ENCODE results near the gene LGMN. TPM values are rescaled to one million over a fixed set of nuclear protein-coding genes. Genes with fewer than 3 reads are reported as not detected.

The LGMN gene
- polyA plus RNA-seq, 3 donors = 1.7 to 3.3 (median 2.9) TPM

- Histone ChIP-seq H3K9ac (ENCODE audit: insufficient read depth, low read length, poor library complexity, severe bottlenecking) (no peak overlapping the region), H3K79me2 (ENCODE audit: insufficient read depth, low read length) (no peaks in the 10 kb centered on the region), H2AFZ (ENCODE audit: insufficient read depth, low read depth, low read length, poor library complexity, severe bottlenecking) (no peak overlapping the region), H3K4me1 (ENCODE audit: control insufficient read depth in 1 of 2, insufficient read depth in 2 of 2, low read length in 2 of 2) (peaks cover 10 to 16% of the 10 kb centered on the region in 2 donors), H3K27ac (ENCODE audit: low read depth in 1 of 2, low read length in 2 of 2) (no peak overlapping the region), H4K20me1 (ENCODE audit: insufficient read depth, low read length) (no peaks in the 10 kb centered on the region), H3K36me3 (replicated peaks in 1 of 2; ENCODE audit: control insufficient read depth in 1 of 2, insufficient read depth in 2 of 2, low read length in 2 of 2) (no peaks in the 10 kb centered on the region), H3K9me3 (replicated peaks in 1 of 2; ENCODE audit: control insufficient read depth in 1 of 2, insufficient read depth in 1 of 2, low read length in 2 of 2) (peaks cover 13 to 25% of the 10 kb centered on the region in 2 donors), H3K4me2 (replicated peaks; ENCODE audit: extremely low read depth, low read length, poor library complexity, severe bottlenecking) (no peak overlapping the region), H3K27me3 (ENCODE audit: control insufficient read depth in 2 of 2, insufficient read depth in 2 of 2, low read length in 2 of 2) (peaks cover 8 to 15% of the 10 kb centered on the region in 2 donors), H3K4me3 (replicated peaks in 1 of 3; ENCODE audit: low read depth in 2 of 3, low read length in 3 of 3) (no peak overlapping the region)
- WGBS (ENCODE audit: insufficient coverage) = no CpG with 5 or more reads among the region's 1 CpG
- H3K36me3 Mint-ChIP-seq = peaks cover 9 to 13% of the 10 kb centered on the region in 2 donors
- peaks cover 9 to 22% (median 14%) of the 10 kb centered on the region in 3 donors for H3K27me3 Mint-ChIP-seq (ENCODE audit: low read depth in 3 of 3)
- peaks cover 23% of the 10 kb centered on the region for H3K4me1 Mint-ChIP-seq
- no peak overlapping the region for H3K4me3 Mint-ChIP-seq
- no peak for DNase-seq
- TF ChIP-seq CTCF (IDR thresholded peaks at IDR 0.05) = no peak
- H3K27ac Mint-ChIP-seq = no peak overlapping the region
- intact Hi-C loops (cut with micrococcal nuclease) = no loop called here
- H3K9me3 Mint-ChIP-seq = peaks cover 19 to 48% (median 43%) of the 10 kb centered on the region in 7 donors
Observed at GRCh38 chr14:92754966-92755365, 6.5 kb upstream of the LGMN start.

- Histone ChIP-seq H3K27me3 (ENCODE audit: control insufficient read depth in 2 of 2, insufficient read depth in 2 of 2, low read length in 2 of 2) (peaks cover 22 to 32% of the 10 kb centered on the region in 2 donors), H3K36me3 (replicated peaks in 1 of 2; ENCODE audit: control insufficient read depth in 1 of 2, insufficient read depth in 2 of 2, low read length in 2 of 2) (no peaks in the 10 kb centered on the region), H3K4me2 (replicated peaks; ENCODE audit: extremely low read depth, low read length, poor library complexity, severe bottlenecking) (no peak overlapping the region), H3K9me3 (replicated peaks in 1 of 2; ENCODE audit: control insufficient read depth in 1 of 2, insufficient read depth in 1 of 2, low read length in 2 of 2) (peaks cover 26 to 28% of the 10 kb centered on the region in 2 donors), H3K4me1 (ENCODE audit: control insufficient read depth in 1 of 2, insufficient read depth in 2 of 2, low read length in 2 of 2) (peaks cover 11 to 21% of the 10 kb centered on the region in 2 donors), H3K27ac (ENCODE audit: low read depth in 1 of 2, low read length in 2 of 2) (peak overlapping the region in 1 of 2 donors; percentile 17), H3K79me2 (ENCODE audit: insufficient read depth, low read length) (no peaks in the 10 kb centered on the region), H4K20me1 (ENCODE audit: insufficient read depth, low read length) (no peaks in the 10 kb centered on the region), H3K9ac (ENCODE audit: insufficient read depth, low read length, poor library complexity, severe bottlenecking) (no peak overlapping the region), H2AFZ (ENCODE audit: insufficient read depth, low read depth, low read length, poor library complexity, severe bottlenecking) (no peak overlapping the region), H3K4me3 (replicated peaks in 1 of 3; ENCODE audit: low read depth in 2 of 3, low read length in 3 of 3) (no peak overlapping the region)
- H3K27me3 Mint-ChIP-seq (ENCODE audit: low read depth in 3 of 3) = peaks cover 26 to 39% (median 31%) of the 10 kb centered on the region in 3 donors
- H3K36me3 Mint-ChIP-seq = peaks cover 11 to 16% of the 10 kb centered on the region in 2 donors
- intact Hi-C loops (cut with micrococcal nuclease) = no loop called here
- peak overlapping the region in 1 of 2 donors; percentile 23 for H3K4me3 Mint-ChIP-seq
- H3K27ac Mint-ChIP-seq = peak overlapping the region; percentile 47 to 91 (median 83)
- WGBS (ENCODE audit: insufficient coverage) = 0% methylated on average over 1 of the region's 5 CpGs
- TF ChIP-seq CTCF (IDR thresholded peaks at IDR 0.05) = no peak
- DNase-seq = peak; percentile 71 to 88 (median 74)
- H3K4me1 Mint-ChIP-seq = peaks cover 29% of the 10 kb centered on the region
- H3K9me3 Mint-ChIP-seq = peaks cover 23 to 61% (median 51%) of the 10 kb centered on the region in 7 donors
Observed at GRCh38 chr14:92753250-92753649, 4.8 kb upstream of the LGMN start.
